ENCODE results near the gene MPP2.

GRCh38 chr17:43942051-43942685 is 34.8 kb upstream of the MPP2 start, which contains the start of gene PPY:
- TF ChIP-seq CTCF (IDR thresholded peaks at IDR 0.05; ENCODE audit: insufficient read depth, low read length, poor library complexity, severe bottlenecking) (no peak), EZH2phosphoT487 (conservative IDR thresholded peaks at IDR 0.05; ENCODE audit: low read length) (no peak)
